RWPE1 (cell line): ENCODE data around the gene EPHA10.

ENCODE experiments used
- CTCF ChIA-PET: fragments of 350-600 bp; sonication (Branson Sonifier 250); formaldehyde crosslinking; extraction: SDS; loops from one replicate; lab custom pipeline; 2021; lab: Yijun Ruan, JAX
- POLR2A ChIA-PET: fragments of 400-600 bp; formaldehyde crosslinking; extraction: SDS; loops from one replicate; lab custom pipeline; 2020; ENCODE audit warnings: antibody characterized with exemption; ENCODE audit not compliant: low non-redundant PET; lab: Yijun Ruan, JAX
- DNase-seq: peaks from one replicate; pipeline ENCODE4 v3.0.0; 2012; ENCODE audit warnings: low spot score
- H3K27ac ChIP-seq: fragments of 450-650 bp; 2 replicates; pipeline ENCODE4 v1.5.1; 2017
- TF ChIP-seq, protein P1 (sequence below): fragments of 450-650 bp; conservative IDR thresholded peaks from 2 replicates; pipeline ENCODE4 v1.5.1; 2017; ENCODE audit warnings: low read depth, mild to moderate bottlenecking

EPHA10 gene

GRCh38 chr1:37722181-37723071 lies 42.5 kb downstream of the EPHA10 start:
- TF ChIP-seq, protein P1, sequence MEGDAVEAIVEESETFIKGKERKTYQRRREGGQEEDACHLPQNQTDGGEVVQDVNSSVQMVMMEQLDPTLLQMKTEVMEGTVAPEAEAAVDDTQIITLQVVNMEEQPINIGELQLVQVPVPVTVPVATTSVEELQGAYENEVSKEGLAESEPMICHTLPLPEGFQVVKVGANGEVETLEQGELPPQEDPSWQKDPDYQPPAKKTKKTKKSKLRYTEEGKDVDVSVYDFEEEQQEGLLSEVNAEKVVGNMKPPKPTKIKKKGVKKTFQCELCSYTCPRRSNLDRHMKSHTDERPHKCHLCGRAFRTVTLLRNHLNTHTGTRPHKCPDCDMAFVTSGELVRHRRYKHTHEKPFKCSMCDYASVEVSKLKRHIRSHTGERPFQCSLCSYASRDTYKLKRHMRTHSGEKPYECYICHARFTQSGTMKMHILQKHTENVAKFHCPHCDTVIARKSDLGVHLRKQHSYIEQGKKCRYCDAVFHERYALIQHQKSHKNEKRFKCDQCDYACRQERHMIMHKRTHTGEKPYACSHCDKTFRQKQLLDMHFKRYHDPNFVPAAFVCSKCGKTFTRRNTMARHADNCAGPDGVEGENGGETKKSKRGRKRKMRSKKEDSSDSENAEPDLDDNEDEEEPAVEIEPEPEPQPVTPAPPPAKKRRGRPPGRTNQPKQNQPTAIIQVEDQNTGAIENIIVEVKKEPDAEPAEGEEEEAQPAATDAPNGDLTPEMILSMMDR: no peak
- POLR2A ChIA-PET: interaction anchor here (0.6 kb wide), 1 partner anchor 297 kb away, joined by 4 read pairs; no protein-coding TSS in a partner anchor
- H3K27ac ChIP-seq: no peak overlapping the region
- CTCF ChIA-PET: no interaction called here
- DNase-seq: no peak

DNA sequence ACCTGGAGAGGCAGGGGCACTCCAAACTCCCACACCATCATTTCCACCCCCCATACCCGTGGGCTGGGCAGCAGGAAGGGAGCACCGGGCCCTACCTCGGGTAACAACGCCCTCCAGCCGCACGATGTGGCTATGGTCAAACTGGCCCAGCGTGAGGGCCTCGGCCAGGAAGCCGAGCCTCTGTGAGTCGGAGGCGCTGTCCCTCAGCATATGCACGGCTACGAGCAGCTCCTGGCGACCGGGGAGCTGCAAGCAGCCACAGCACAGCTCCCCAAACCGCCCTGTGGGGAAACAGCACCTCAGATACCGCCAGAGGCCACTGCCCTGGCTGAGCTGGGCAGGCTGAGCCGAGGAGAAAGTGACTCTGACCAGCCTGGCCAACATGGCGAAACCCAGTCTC lies 43.4 kb downstream of the EPHA10 start:
- DNase-seq: no peak
- ChIA-PET POLR2A (interaction anchor here (0.6 kb wide), 1 partner anchor 298 kb away, joined by 4 read pairs; no protein-coding TSS in a partner anchor), CTCF (interaction anchor here (0.7 kb wide), 1 partner anchor 25 kb away, joined by 3 read pairs; no protein-coding TSS in a partner anchor)
- no peak overlapping the region for H3K27ac ChIP-seq
- TF ChIP-seq, protein P1: no peak

DNA sequence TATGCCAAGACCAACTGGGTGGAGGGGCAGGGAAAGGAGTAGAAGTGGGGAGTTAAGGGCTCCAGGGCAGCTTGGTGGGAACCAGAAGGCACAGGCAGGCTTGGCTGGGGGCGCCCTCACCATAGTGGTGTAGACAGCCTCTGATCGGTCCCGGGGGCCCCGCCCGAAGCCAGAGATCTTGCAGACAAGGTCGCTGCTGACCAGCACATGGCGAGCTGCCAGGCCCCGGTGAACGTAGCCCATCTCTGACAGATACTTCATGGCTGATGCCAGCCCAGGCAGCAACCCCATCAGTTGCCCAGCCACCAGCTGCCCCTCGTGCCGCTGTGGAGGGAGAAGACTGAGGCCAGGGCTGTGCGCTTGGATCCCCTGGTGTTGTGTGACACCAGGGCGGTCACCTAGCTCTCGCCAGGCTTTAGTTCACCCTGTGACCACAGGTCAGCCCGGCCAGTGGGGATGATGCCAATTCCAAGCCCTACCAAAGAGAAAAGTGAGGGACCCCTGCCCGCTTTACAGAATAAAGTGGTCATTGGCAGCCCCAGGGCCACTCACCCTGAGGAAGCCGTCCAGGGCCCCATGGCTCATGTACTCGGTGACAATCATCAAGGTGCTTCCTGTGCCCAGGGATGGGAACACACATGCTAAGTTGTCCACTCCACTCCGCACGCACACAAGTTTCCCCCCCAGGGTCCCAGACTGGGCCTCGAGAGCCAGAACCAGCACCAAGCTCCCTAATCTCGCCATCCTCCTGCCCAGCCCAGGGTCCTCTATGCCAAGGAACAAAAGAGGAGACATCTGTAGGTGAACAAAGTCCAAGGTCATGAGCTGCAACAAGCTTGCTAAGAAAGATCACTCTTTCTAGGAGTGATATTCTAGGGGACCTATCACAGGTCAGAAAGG lies 44.4 kb downstream of the EPHA10 start:
- DNase-seq: no peak
- CTCF ChIA-PET: interaction anchor here (0.5 to 0.6 kb wide), 2 partner anchors 20 to 1250 kb away, joined by 3 read pairs; no protein-coding TSS in a partner anchor
- POLR2A ChIA-PET: no interaction called here
- no peak overlapping the region for H3K27ac ChIP-seq
- TF ChIP-seq, protein P1: no peak

- H3K27ac ChIP-seq: no peak overlapping the region
- CTCF ChIA-PET: no interaction called here
- no peak for DNase-seq
- TF ChIP-seq, protein P1: no peak
- POLR2A ChIA-PET: no interaction called here
Measured at GRCh38 chr1:37719572-37720195, 45.2 kb downstream of the EPHA10 start.

DNA sequence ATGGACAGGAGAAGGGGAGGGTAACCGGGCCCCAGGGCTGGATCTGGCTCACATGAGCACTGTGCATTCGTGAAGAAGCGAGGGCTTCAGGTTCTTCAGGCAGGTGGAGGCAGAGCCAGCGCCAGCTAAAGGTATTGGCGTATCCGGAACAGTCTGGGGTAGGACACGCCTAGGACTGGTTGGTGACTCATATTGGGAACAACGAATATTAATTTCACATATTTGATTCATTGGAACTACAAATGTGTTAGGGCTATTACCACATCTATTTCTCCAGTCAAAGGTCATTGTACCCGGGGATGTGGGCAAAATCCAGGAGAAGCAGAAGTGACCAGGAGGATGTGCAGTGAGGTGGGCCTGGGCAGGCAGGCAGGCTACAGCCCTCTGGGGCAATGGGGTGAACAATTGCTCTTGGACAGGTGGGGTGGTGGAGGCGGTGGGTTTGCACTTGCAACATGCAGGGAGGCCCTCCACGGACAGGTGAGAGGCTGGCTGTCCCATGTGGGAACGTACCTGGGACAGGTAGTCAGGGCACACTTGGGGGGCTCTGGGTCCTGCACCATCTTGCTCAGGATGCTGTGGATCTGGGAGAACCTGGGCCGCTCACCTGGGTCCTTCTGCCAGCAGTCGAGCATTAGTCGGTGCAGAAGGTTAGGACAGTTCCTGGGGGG lies 45.9 kb downstream of the EPHA10 start:
- CTCF ChIA-PET: no interaction called here
- DNase-seq: peak; percentile 79
- POLR2A ChIA-PET: no interaction called here
- TF ChIP-seq, protein P1: no peak
- no peak overlapping the region for H3K27ac ChIP-seq
